ENCODE measurements around the gene DEAF1. TPM values are rescaled to one million over a fixed set of nuclear protein-coding genes. Genes with fewer than 3 reads are reported as not detected.

The DEAF1 gene
- total and polyA plus RNA-seq, 2 of the 13 experiments (the other 11 are each of a cell fraction or from before 2014, with no cell fraction given): 22.3 to 29.6 TPM

GRCh38 chr11:727281-727701, 32.3 kb upstream of the DEAF1 start:
- TF ChIP-seq FOXO4 (CRISPR knock-in tag; conservative IDR thresholded peaks at IDR 0.05) (0 out of 2 replicates have a peak, but pooled peaks have one; percentile 35), ZSCAN5A (CRISPR knock-in tag; IDR thresholded peaks at IDR 0.05; ENCODE audit: borderline replicate concordance) (no peak), ATF3 (CRISPR knock-in tag; IDR thresholded peaks at IDR 0.05) (no peak), XRCC5 (optimal IDR thresholded peaks at IDR 0.05; ENCODE audit: low read length) (no peak), ARNTL (CRISPR knock-in tag; IDR thresholded peaks at IDR 0.05) (no peak), ZNF235 (CRISPR knock-in tag; IDR thresholded peaks at IDR 0.05; ENCODE audit: borderline replicate concordance) (0 out of 2 replicates have a peak, but pooled peaks have one; percentile 3)
- Histone ChIP-seq H3K27me3 (ENCODE audit: control insufficient read depth in 1 of 2, insufficient read depth in 2 of 2, low read length in 2 of 2) (no peaks in the 10 kb centered on the region), H3K4me1 (ENCODE audit: insufficient read depth, low read length) (peaks cover 34% of the 10 kb centered on the region), H3K27ac (ENCODE audit: extremely low read length, insufficient read depth, low read length) (peak overlapping the region; percentile 39), H4K20me1 (ENCODE audit: insufficient read depth, low read length) (no peaks in the 10 kb centered on the region; the same call in 1 of the 2 replicates), H3K9ac (ENCODE audit: insufficient read depth, low read depth, low read length) (no peak overlapping the region), H3K4me2 (ENCODE audit: low read depth, low read length) (no peak overlapping the region; the same call in 1 of the 2 replicates), H2AFZ (ENCODE audit: low read length) (no peak overlapping the region), H3K9me3 (ENCODE audit: low read length) (no peaks in the 10 kb centered on the region), H3K4me3 (replicated peaks in 1 of 3; ENCODE audit: insufficient read depth in 1 of 3, low read depth in 2 of 3, low read length in 3 of 3) (no peak overlapping the region), H3K36me3 (replicated peaks in 1 of 2; ENCODE audit: control insufficient read depth in 1 of 2, insufficient read depth in 2 of 2, low read length in 2 of 2) (peaks cover 18 to 28% of the 10 kb centered on the region in 2 experiments), H3K79me2 (ENCODE audit: insufficient read depth, low read length) (no peaks in the 10 kb centered on the region)
- 100% methylated on average over 2 of the region's 12 CpGs for WGBS (ENCODE audit: low lambda C conversion rate)
- FAIRE-seq: no peak
- ChIA-PET POLR2A (interaction anchor here (1.2 to 12.6 kb wide), 5 partner anchors 15 to 172 kb away, joined by 3 to 203 read pairs (median 10); partner anchors contain the start of genes DEAF1, EPS8L2, TALDO1 and TMEM80), CTCF (ENCODE audit: low intra/inter-chr PET ratio, low total read pairs) (interaction anchor here (0.8 to 2.3 kb wide), 6 partner anchors 30 to 172 kb away, joined by 3 to 20 read pairs (median 7); partner anchors contain the start of genes DEAF1, SLC25A22 and TMEM80)
- DNase-seq (ENCODE audit: low spot score): no peak
- no peak for ATAC-seq
- intact Hi-C loops (cut with micrococcal nuclease; ENCODE audit: unreplicated experiment) (no loop called here), in situ Hi-C loops (cut with HindIII; ENCODE audit: extremely low pct_ligation_motif_present, low pct_unique_long_range_greater_than_20kb) (loop anchor here (5.0 kb wide), 1 partner anchor 70 kb away; no protein-coding TSS in a partner anchor)
- no TSS peak for BruUV-seq (replicated peaks)
